ENCODE measurements around the gene MEIS3. TPM values are rescaled to one million over a fixed set of nuclear protein-coding genes. Genes with fewer than 3 reads are reported as not detected.
"Not testable (repeated sequence)": the region's sequence is repeated elsewhere in the genome, so short reads cannot be mapped to it uniquely, and the experiment has no call there.

MEIS3 gene
- total and polyA plus RNA-seq, 10 of the 15 experiments (the other 5 are each of a cell fraction or from before 2014, with no cell fraction given), result 0.05 to 0.23 TPM; not detected in 8

DNA sequence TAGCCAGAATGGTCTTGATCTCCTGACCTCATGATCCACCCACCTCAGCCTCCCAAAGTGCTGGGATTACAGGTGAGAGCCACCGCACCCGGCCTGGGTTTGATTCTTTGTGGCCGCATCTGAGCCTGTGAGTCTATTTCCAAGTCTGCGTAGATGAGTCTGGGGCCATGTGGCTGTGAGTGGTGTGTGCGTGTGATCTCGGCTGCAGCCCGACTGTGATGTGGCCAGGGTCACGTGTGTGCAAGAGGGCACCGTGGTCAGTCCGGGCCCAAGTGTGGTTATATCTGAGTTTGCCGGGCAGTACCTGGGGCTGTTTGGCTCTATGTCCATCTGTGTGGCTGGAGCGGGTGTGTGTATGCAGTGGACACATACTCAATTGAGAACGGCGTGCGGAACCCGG, 5.4 kb downstream of the MEIS3 start (continued):
- TF ChIP-seq, protein P1, sequence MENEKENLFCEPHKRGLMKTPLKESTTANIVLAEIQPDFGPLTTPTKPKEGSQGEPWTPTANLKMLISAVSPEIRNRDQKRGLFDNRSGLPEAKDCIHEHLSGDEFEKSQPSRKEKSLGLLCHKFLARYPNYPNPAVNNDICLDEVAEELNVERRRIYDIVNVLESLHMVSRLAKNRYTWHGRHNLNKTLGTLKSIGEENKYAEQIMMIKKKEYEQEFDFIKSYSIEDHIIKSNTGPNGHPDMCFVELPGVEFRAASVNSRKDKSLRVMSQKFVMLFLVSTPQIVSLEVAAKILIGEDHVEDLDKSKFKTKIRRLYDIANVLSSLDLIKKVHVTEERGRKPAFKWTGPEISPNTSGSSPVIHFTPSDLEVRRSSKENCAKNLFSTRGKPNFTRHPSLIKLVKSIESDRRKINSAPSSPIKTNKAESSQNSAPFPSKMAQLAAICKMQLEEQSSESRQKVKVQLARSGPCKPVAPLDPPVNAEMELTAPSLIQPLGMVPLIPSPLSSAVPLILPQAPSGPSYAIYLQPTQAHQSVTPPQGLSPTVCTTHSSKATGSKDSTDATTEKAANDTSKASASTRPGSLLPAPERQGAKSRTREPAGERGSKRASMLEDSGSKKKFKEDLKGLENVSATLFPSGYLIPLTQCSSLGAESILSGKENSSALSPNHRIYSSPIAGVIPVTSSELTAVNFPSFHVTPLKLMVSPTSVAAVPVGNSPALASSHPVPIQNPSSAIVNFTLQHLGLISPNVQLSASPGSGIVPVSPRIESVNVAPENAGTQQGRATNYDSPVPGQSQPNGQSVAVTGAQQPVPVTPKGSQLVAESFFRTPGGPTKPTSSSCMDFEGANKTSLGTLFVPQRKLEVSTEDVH (IDR thresholded peaks at IDR 0.05; ENCODE audit: low read depth, partially characterized antibody), result no peak
- TF ChIP-seq BRCA1 (IDR thresholded peaks at IDR 0.05; ENCODE audit: low read depth, low read length), result no peak
- no peak for TF ChIP-seq RBBP5 (conservative IDR thresholded peaks at IDR 0.05)

DNA sequence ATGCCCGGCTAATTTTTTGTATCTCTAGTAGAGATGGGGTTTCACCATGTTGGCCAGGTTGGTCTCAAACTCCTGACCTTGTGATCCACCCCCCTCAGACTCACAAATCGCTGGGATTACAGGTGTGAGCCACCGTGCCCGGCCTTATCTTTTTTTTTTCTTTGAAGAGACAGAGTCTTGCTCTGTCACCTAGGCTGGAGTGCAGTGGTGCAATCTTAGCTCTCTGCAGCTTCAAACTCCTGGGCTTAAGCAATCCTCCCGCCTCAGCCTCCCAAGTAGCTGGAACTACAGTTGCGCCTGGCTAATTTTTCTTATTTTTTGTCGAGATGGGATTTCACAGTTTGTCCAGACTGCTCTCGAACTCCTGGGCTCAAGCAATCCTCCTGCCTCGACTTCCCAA, 7.6 kb downstream of the MEIS3 start:
- RAD21 ChIA-PET (ENCODE audit: unreplicated experiment); H3K79me2 ChIP-seq (ENCODE audit: control insufficient read depth, insufficient read depth, low read length); ATAC-seq; H4K20me1 ChIP-seq (ENCODE audit: control insufficient read depth, insufficient read depth); H3K4me3 ChIP-seq; H3K4me2 ChIP-seq (ENCODE audit: control insufficient read depth, insufficient read depth); H3K9me3 ChIP-seq (replicated peaks; ENCODE audit: control insufficient read depth, insufficient read depth, low read length); CTCF ChIA-PET; H3K27ac ChIP-seq (ENCODE audit: control insufficient read depth, insufficient read depth); H3K27me3 ChIP-seq (replicated peaks in 1 of 2; ENCODE audit: control insufficient read depth in 2 of 2, insufficient read depth in 2 of 2, low read length in 1 of 2); FAIRE-seq; POLR2A ChIA-PET; H3K4me1 ChIP-seq (ENCODE audit: control insufficient read depth, insufficient read depth, low read length); in situ Hi-C loops (cut with MboI); DNase-seq (ENCODE audit: low read depth, low spot score); H2AFZ ChIP-seq (ENCODE audit: control insufficient read depth, low read depth, low read length); H3K9ac ChIP-seq (ENCODE audit: control insufficient read depth, insufficient read depth, low read length); BruUV-seq (replicated peaks); H3K36me3 ChIP-seq (ENCODE audit: control insufficient read depth in 2 of 2, insufficient read depth in 2 of 2, low read length in 1 of 2); intact Hi-C loops (cut with micrococcal nuclease; ENCODE audit: unreplicated experiment): not testable (repeated sequence)
- SMC1A ChIA-PET (ENCODE audit: uncharacterized antibody, unreplicated experiment), result interaction anchor here (1.1 kb wide), 1 partner anchor 15 kb away, joined by 3 read pairs; no protein-coding TSS in a partner anchor
- WGBS (ENCODE audit: insufficient coverage, insufficient replicate concordance, low lambda C conversion rate, missing lambda C conversion rate), result 27% methylated on average over 9 of the region's 9 CpGs
